Activated T-cell treated with anti-CD3 and anti-CD28 coated beads, Interleukin-2, amount 50 U/mL, for 72 hours (primary cell): ENCODE measurements around the gene JHY. TPM values are rescaled to one million over a fixed set of nuclear protein-coding genes. Genes with fewer than 3 reads are reported as not detected.
A peak's percentile ranks its signal among the peaks of the same experiment; 100 is the strongest.

Experiments used
- ATAC-seq, 2 donors: fragments of 150-1000 bp; cut with Tn5 transposase; replicated peaks in 1 of 2; 2 replicates each; pipeline ENCODE4 v1.10.0; 2021; ENCODE audit warnings: moderate library complexity in 2 of 2, mild to moderate bottlenecking in 1 of 2
- DNase-seq, 2 donors: peaks; one replicate each; pipeline ENCODE4 v3.0.0; 2021 to 2022; ENCODE audit warnings: mixed read lengths in 1 of 2
- H3K27ac Mint-ChIP-seq: one replicate; pipeline ENCODE4 v1.8.0; 2022; ENCODE audit warnings: mild to moderate bottlenecking, moderate library complexity, mixed read lengths
- H3K27me3 Mint-ChIP-seq: one replicate; pipeline ENCODE4 v1.8.0; 2022; ENCODE audit warnings: low read depth, mixed read lengths
- H3K36me3 Mint-ChIP-seq, 2 donors: one replicate each; pipeline ENCODE4 v1.8.0; 2022; ENCODE audit warnings: mixed read lengths in 2 of 2, mild to moderate bottlenecking in 1 of 2; ENCODE audit not compliant: insufficient read depth in 2 of 2
- H3K4me1 Mint-ChIP-seq: one replicate; pipeline ENCODE4 v1.8.0; 2022; ENCODE audit warnings: low read depth, mixed read lengths
- H3K4me3 Mint-ChIP-seq, 2 donors: one replicate each; pipeline ENCODE4 v1.8.0; 2022; ENCODE audit warnings: mild to moderate bottlenecking in 2 of 2, mixed read lengths in 2 of 2, moderate library complexity in 2 of 2
- H3K9me3 Mint-ChIP-seq, 2 donors: one replicate each; pipeline ENCODE4 v1.8.0; 2022; ENCODE audit warnings: mixed read lengths in 2 of 2
- total RNA-seq, 2 donors: library from RNA; stranded (reverse); gene quantifications; one replicate each; pipeline ENCODE4 v1.2.3, GENCODE V29; 2022

JHY gene
- total RNA-seq, 2 donors from 2014 or later: 5.5 to 6.0 TPM

DNA sequence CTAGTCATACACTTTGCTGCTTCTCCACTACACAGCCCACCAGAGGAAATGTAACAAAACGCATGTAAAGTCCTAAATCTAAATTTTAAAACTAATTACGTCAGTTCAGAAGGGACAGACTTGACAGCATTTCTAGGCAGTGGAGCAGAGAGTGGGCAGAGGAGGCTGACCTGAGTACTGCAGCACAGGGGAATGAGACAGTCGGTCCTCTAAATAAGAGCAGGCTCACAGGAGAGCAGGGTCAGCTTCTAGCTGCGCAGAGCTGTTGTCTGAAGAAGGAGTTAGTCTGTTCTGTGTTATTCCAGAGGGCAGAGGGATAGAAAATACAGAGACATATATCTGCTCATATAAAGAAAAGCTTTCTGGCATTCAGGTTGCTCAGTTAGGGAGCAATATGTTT, 40.3 kb downstream of the JHY start:
- Mint-ChIP-seq H3K27ac (no peak overlapping the region), H3K4me1 (no peaks in the 10 kb centered on the region), H3K9me3 (no peaks in the 10 kb centered on the region), H3K4me3 (no peak overlapping the region), H3K36me3 (no peaks in the 10 kb centered on the region), H3K27me3 (no peaks in the 10 kb centered on the region)
- ATAC-seq: no peak
- no peak for DNase-seq

DNA sequence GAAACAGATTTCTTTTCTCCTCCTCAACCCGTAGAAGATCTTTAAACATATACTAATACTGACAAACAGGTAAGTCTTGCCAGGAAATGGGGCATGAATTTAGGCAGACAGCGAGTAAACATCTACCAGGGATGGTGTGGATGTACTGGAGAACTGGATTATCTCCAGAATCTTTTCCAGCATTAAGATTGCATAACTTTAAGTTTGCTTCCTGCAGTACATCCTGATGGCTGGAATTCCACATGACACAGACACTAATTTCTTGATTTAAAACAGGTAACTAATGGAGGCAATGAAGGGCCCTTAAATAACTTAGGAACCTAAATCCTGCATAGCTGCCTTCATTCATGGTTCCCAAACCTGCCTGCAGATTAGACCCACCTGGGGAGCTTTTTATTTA, 40.7 kb downstream of the JHY start:
- Mint-ChIP-seq H3K9me3 (no peaks in the 10 kb centered on the region), H3K4me3 (no peak overlapping the region), H3K27ac (no peak overlapping the region)

DNA sequence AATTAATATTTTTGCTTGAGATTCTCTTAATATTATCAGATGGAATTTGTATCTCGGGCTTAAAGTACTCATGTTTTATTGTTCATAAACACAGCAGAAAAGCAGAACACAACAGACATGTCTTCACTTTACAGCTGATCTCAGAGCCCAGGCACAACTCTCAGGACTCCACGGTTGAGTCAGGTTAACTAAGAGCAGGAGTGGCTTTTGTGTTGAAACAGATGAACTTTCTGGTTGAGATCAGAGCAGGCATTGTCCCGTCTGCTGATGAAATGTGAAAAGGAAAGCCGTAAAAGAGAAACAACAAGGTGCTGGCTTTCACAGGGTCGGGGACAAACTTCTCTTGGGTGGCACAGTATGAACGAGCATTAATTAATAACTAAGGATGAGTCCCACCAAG, 49.0 kb downstream of the JHY start:
- no peaks in the 10 kb centered on the region for H3K4me1 Mint-ChIP-seq
- H3K9me3 Mint-ChIP-seq: no peaks in the 10 kb centered on the region
- no peak overlapping the region for H3K27ac Mint-ChIP-seq
- H3K4me3 Mint-ChIP-seq: no peak overlapping the region
- no peaks in the 10 kb centered on the region for H3K36me3 Mint-ChIP-seq
- DNase-seq (no peak), ATAC-seq (peak in 1 of 2 donors; percentile 73)
- no peaks in the 10 kb centered on the region for H3K27me3 Mint-ChIP-seq

More for the DNA sequence above, 40.7 kb downstream of the JHY start:
- ATAC-seq (no peak), DNase-seq (no peak)
- H3K36me3 Mint-ChIP-seq: no peaks in the 10 kb centered on the region
- H3K27me3 Mint-ChIP-seq: no peaks in the 10 kb centered on the region
- no peaks in the 10 kb centered on the region for H3K4me1 Mint-ChIP-seq

DNA sequence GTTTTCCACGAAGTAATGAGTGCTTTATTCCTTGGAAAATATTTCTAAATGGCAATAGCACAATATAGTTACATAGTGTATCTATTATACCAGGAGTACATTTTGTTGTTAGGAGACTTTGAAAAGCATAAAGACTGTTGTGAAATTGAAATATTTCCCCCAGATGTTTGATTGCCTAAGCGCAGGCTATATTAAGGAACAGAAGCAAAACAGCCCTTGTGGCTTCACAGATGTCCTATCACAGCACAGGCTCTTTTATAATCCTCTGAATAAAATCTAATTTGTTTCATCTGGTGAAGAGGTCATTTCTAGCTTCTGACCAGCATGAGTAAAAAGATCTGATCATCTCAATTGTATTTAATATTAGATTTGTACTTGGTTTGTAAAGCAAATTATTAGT, 50.9 kb downstream of the JHY start:
- no peaks in the 10 kb centered on the region for H3K4me1 Mint-ChIP-seq
- ATAC-seq (no peak), DNase-seq (no peak)
- no peaks in the 10 kb centered on the region for H3K9me3 Mint-ChIP-seq
- H3K27me3 Mint-ChIP-seq: no peaks in the 10 kb centered on the region
- H3K4me3 Mint-ChIP-seq: no peak overlapping the region
- no peaks in the 10 kb centered on the region for H3K36me3 Mint-ChIP-seq
- no peak overlapping the region for H3K27ac Mint-ChIP-seq

DNA sequence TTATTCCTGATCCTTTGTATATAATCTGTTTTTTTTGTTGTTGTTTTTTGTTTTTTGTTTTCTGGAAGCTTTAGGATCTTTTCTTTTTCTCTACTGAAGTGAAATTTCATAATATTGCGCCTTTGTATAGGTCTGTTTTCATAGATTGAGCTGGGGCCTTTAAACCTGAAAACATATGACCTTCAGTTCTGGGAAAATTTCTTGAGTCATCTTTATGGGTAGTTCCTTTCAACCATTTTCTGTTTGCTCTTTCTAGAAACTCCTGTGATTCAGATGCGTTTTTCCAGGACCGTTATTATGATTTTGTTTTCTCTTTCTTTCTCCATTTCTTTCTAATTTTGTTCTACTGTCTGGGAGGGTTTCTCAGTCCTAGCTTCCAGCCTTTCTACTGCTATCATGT, 55.4 kb downstream of the JHY start:
- peak; percentile 39 to 77 for ATAC-seq

DNA sequence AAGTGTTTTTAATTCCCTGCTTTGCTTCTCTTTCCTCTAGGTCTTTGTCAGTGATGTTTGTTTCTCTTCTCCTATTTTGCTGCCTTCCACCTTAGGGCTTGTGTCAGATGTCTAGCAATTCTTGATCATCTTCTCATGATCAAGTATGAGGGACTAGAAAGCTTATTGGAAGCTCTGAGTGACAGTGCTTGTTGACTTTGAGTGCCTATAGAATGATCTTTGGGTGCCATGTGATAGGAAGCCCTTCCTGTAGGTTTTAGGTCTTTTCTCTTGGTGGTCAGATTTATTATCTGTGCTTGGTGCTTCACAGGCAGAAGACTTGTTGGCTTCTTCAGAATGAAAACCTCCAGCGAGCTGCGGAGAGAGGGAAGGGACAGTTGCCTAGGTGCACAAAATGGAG, 56.0 kb downstream of the JHY start:
- H3K36me3 Mint-ChIP-seq: no peaks in the 10 kb centered on the region
- no peaks in the 10 kb centered on the region for H3K27me3 Mint-ChIP-seq
- H3K27ac Mint-ChIP-seq: no peak overlapping the region
- peak in 1 of 2 donors; percentile 54 for ATAC-seq
- no peak for DNase-seq
- no peaks in the 10 kb centered on the region for H3K4me1 Mint-ChIP-seq
- no peaks in the 10 kb centered on the region for H3K9me3 Mint-ChIP-seq
- no peak overlapping the region for H3K4me3 Mint-ChIP-seq

More for the DNA sequence above, 55.4 kb downstream of the JHY start:
- Mint-ChIP-seq H3K27me3 (no peaks in the 10 kb centered on the region), H3K4me3 (no peak overlapping the region), H3K9me3 (no peaks in the 10 kb centered on the region), H3K4me1 (no peaks in the 10 kb centered on the region), H3K27ac (no peak overlapping the region), H3K36me3 (no peaks in the 10 kb centered on the region)
- no peak for DNase-seq

DNA sequence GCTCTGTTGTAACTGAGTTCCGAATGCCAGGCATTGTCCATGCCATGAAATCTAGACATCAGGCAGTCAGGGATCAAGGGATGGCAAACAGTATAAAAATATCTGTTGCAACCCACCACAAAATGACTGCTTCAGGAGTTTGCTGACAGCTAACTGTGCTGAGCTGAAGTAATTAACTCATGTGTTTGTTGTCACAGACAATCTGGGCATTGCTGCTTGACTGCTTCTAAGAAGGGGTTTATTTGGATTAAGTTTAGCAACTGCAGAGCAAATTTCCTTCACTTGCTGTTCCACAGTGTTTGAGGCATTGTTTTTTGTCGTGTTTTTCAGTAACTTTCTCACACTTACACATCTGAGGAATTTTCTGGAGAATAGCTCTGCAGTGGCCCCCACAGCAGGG, 68.7 kb downstream of the JHY start:
- Mint-ChIP-seq H3K27me3 (no peaks in the 10 kb centered on the region), H3K4me3 (no peak overlapping the region), H3K9me3 (no peaks in the 10 kb centered on the region), H3K4me1 (peaks cover 6% of the 10 kb centered on the region), H3K27ac (no peak overlapping the region), H3K36me3 (no peaks in the 10 kb centered on the region)
- DNase-seq (no peak), ATAC-seq (no peak)

DNA sequence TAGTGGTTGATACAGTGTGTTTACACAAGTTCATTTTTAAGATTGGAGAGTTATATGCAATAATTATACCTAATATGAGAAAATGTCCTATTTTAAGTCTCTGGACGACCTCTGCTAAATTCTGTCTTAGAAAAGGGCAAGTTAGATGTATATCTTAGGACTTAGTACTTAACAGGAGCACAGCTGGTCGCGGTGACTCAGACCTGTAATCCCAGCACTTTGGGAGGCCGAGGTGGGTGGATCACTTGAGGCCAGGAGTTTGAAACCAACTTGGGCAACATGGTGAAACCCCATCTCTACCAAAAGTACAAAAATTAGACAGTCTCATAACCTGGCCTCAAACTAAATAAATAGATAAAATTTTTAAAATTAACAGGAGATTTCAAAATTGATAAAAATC, 71.9 kb downstream of the JHY start:
- H3K27ac Mint-ChIP-seq: no peak overlapping the region
- H3K4me1 Mint-ChIP-seq: peaks cover 6% of the 10 kb centered on the region
- ATAC-seq (peak in 1 of 2 donors; percentile 30), DNase-seq (no peak)
- no peaks in the 10 kb centered on the region for H3K9me3 Mint-ChIP-seq
- no peaks in the 10 kb centered on the region for H3K27me3 Mint-ChIP-seq
- H3K36me3 Mint-ChIP-seq: no peaks in the 10 kb centered on the region
- H3K4me3 Mint-ChIP-seq: no peak overlapping the region

DNA sequence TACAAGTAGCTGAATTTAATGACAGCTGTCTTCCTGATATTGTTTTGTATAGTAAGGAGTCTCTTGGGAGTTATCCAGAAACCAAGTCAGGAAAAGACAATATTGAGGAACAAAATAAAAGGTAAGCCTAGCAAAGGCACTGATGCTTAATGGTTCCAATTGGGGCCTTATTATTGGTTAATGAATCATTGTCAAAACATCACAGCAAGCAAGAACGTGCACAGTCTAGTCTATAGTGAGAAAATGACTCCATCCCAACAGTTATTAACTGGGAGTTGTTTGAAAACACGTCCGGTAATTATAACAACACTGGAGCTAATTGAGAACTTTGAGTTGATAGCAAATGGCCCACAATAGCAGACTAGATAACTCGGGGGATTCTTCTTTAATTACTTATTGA, 81.4 kb downstream of the JHY start:
- H3K4me3 Mint-ChIP-seq: no peak overlapping the region
- H3K27me3 Mint-ChIP-seq: peaks cover 42% of the 10 kb centered on the region
- H3K36me3 Mint-ChIP-seq: peaks cover 3% of the 10 kb centered on the region in 2 donors
- DNase-seq (no peak), ATAC-seq (no peak)
- H3K9me3 Mint-ChIP-seq: no peaks in the 10 kb centered on the region
- no peak overlapping the region for H3K27ac Mint-ChIP-seq
- H3K4me1 Mint-ChIP-seq: no peaks in the 10 kb centered on the region

DNA sequence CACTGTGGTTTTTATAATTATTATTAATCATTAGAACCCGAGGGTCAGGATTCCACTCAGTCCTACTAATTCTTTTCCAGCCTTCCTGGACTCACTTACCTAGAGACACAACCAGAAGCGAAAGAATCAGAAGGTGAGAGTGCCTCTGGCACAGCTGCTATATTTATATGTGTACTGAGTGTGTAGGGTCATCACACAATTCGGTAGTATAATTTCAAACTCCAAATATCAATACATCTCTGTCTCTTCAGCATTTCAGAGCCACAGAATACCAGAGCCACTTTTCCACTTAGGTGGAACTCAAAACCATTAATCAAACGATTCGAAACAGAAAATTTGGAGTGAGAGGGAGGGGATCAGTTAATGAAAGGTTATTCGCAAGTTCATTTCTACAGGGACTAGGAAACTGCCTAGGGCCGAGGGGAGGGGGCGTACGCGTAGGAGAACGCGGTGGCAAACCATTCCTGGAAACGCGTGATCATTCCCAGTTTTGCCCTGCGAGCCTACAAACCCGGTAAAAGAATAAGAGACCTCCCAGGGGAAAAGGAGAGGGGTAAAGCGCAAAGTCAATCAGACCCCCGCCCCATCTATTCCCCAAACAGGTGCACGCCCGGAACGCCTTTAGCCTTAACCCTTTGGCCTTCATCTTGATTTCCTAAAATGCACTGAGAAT, 93.6 kb downstream of the JHY start:
- Mint-ChIP-seq H3K27me3 (peaks cover 81% of the 10 kb centered on the region), H3K4me3 (peak overlapping the region; percentile 76 to 82), H3K9me3 (no peaks in the 10 kb centered on the region), H3K36me3 (peaks cover 2 to 4% of the 10 kb centered on the region in 2 donors), H3K27ac (no peak overlapping the region), H3K4me1 (peaks cover 40% of the 10 kb centered on the region)
- ATAC-seq (no peak), DNase-seq (no peak)

DNA sequence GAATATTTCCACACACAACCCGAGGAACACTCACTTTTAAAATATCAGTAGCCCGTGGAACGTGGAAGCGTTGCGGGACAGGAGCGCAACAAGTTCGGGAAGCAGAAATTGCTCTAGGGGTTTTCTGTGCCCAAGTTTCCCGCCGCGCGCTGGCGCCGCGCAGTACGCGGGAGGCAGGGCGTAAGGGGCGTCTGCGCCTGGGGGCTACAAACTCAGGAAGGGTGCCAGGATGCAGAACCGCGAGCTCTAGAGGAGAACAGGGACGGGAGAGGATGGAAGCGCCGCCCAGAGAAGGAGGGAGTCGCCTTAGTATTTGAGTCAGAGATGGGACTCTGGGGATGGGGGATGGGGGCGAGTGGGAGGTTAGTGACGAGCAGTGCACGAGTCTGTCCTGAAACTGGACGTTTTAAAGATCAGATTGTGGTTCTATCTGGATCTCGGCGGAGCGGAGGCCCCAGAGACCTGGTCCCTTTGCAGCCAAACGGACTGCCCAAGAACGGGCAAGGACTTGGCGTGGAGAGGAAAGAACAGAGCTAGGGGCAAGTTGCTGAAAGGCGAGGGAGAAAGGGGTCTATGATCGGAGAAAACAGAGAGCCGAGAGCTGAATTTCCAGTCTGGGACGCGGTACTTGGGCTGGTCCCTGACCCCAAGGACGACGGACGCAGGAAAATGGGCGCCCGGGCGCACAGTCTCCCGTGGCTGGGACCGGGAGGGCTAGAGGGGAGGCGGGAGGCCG, 94.3 kb downstream of the JHY start:
- Mint-ChIP-seq H3K27me3 (peaks cover 88% of the 10 kb centered on the region), H3K27ac (no peak overlapping the region), H3K36me3 (peaks cover 2 to 4% of the 10 kb centered on the region in 2 donors), H3K4me1 (peaks cover 45% of the 10 kb centered on the region), H3K4me3 (peak overlapping the region; percentile 76 to 82), H3K9me3 (no peaks in the 10 kb centered on the region)
- no peak for DNase-seq
- ATAC-seq: no peak

DNA sequence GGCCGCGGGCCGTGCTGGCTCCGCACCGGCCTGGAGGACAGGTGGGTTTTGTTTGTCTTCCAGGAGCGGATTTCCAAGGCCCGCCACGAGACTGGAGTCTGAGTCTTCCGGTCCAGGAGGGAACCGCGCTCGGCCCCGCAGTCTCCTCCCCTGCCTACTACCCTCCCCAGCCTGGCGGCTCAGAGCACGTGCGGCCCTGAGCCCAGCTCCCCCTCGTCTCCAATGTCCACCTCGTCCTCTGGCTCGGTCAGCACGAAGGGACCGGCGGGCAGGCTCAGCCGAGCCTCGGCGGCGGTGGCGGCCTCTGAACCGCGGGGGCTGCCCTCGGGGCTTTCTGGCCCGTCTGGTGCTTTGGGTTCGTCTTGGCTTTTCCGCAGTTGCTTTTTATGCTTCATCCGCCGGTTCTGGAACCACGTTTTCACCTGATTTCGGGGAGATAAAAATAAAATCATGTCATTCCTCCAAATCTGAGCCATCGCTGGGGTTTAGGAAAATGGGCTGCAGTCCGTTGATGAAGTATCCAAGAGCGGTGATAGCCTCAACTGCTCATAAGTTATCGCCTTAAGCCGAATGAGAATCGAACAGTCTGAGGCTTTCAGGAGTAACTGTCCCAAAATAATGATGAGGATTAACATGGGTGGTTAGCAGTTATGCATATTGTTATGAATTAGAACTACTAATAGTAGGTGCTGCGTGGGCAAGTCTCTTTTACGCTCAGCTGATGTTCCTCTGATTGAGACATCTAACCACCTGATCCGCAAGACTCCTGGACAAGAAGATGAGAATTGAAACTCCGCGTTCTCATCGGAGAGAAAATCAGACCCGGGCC, 95.1 kb downstream of the JHY start:
- Mint-ChIP-seq H3K27me3 (peaks cover 96% of the 10 kb centered on the region), H3K36me3 (peaks cover 3 to 4% of the 10 kb centered on the region in 2 donors), H3K4me1 (peaks cover 45% of the 10 kb centered on the region), H3K9me3 (no peaks in the 10 kb centered on the region), H3K27ac (no peak overlapping the region), H3K4me3 (peak overlapping the region; percentile 76 to 82)
- no peak for DNase-seq
- ATAC-seq: peak in 1 of 2 donors; percentile 41

DNA sequence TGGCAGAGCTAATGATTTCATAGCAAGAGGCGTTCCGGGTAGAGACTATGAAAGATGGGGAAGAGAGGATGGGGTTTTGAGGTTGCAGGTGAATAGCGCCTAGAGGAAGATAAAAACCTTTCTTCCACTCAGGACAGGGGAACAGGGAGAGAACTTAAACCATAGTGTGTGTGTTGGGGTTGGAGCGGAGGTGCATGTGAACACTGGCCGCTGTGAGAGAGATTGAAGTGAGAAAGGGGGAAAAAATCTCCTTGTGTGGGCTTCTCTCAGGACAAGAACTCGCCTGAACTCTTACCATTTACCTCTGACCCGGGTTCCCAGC, 95.7 kb downstream of the JHY start:
- ATAC-seq (no peak), DNase-seq (no peak)
- peak overlapping the region; percentile 0 to 82 for H3K4me3 Mint-ChIP-seq
- H3K4me1 Mint-ChIP-seq: peaks cover 50% of the 10 kb centered on the region
- H3K36me3 Mint-ChIP-seq: peaks cover 3 to 4% of the 10 kb centered on the region in 2 donors
- H3K9me3 Mint-ChIP-seq: no peaks in the 10 kb centered on the region
- no peak overlapping the region for H3K27ac Mint-ChIP-seq
- H3K27me3 Mint-ChIP-seq: peaks cover 97% of the 10 kb centered on the region
